Pancreas (tissue), 10 donors: Measurements from ENCODE around the gene MOB1B. TPM values are rescaled to one million over a fixed set of nuclear protein-coding genes. Genes with fewer than 3 reads are reported as not detected.

Experiments
- ATAC-seq, 4 donors: fragments of 200-7000 bp; cut with Tn5 transposase; one replicate each; pipeline versions ENCODE4 v1.8.0 to v1.9.1; 2020; ENCODE audit warnings: mild to moderate bottlenecking in 4 of 4, moderate library complexity in 4 of 4
- DNase-seq, 6 donors: peaks; one replicate each; pipeline ENCODE4 v3.0.0-alpha.2; 2020
- FAIRE-seq: peaks from 2 replicates; lab custom pipeline; 2012; peaks lifted over from hg19 to GRCh38; lab: Jason Lieb, UNC
- H3K27ac ChIP-seq, 4 donors: fragments of 200-600 bp; sonication (generic); 1 replicate in 3 of 4; 2 replicates in 1 of 4; pipeline versions ENCODE4 v1.5.0 to v1.8.0; 2020
- H3K27me3 ChIP-seq, 4 donors: fragments of 200-600 bp; one replicate each; pipeline ENCODE4 v1.8.0; 2021
- H3K36me3 ChIP-seq, 3 donors: fragments of 200-600 bp; sonication (generic) in 1 of 3; one replicate each; pipeline versions ENCODE4 v1.5.0 to v1.8.0; 2020 to 2021
- H3K4me1 ChIP-seq, 3 donors: fragments of 200-600 bp; one replicate each; pipeline ENCODE4 v1.8.0; 2021
- H3K4me3 ChIP-seq, 4 donors: fragments of 200-600 bp; sonication (generic) in 2 of 4; one replicate each; pipeline versions ENCODE4 v1.5.0 to v1.8.0; 2020 to 2021
- H3K9me3 ChIP-seq, 4 donors: fragments of 200-600 bp; one replicate each; pipeline ENCODE4 v1.8.0; 2021
- CTCF ChIP-seq, 4 donors: fragments of 200-600 bp; sonication (generic) in 3 of 4; IDR thresholded peaks; one replicate each; pipeline versions ENCODE4 v1.5.0 to v1.8.0; 2021; ENCODE audit warnings: antibody characterized with exemption in 4 of 4
- WGBS, 2 donors: extraction: QIAGEN DNeasy Blood & Tissue Kit; methylation state at CpG; one replicate each; pipeline ENCODE4 v1.1.7; 2013; 5-methylcytosine and 5-hydroxymethylcytosine counted together
- intact Hi-C, 3 donors: fragments of 100-400 bp; cut with DNase I; formaldehyde crosslinking; loops; one replicate each; pipeline versions ENCODE4 v1.11.1 to v1.14.2; 2022
- polyA plus RNA-seq, 2 donors: library from polyadenylated mRNA; stranded (reverse); fragments of 200-250 nt; gene quantifications; one replicate each; pipeline ENCODE4 v1.2.3, GENCODE V29; 2013
- total RNA-seq, 6 donors: library from RNA; stranded (reverse); fragmentation: NEBNext Ultra II Directional in 4 of 6; extraction: Animal tissue kit (Norgen Biotek cat#: 25700) in 4 of 6; gene quantifications; one replicate each; pipeline versions ENCODE4 v1.2.1 to v1.2.4, GENCODE V29; 2021 to 2023
- donor health status: healthy with polysubstance abuse.
- donor health status: DM: no; HTN: no; CAD: no; lungs with moderate emphysema.
- donor health status: DM: no; HTN: no; CAD: no.
- donor health status: control.
- donor health status: control.
- donor health status: Bipolar disorder and iron deficiency.
- donor health status: DM: yes; HTN: yes; CAD: no.
- donor health status: DM: no; HTN: no; CAD: no.
- donor health status: DM: no; HTN: no; CAD: no.
- donor health status: DM: yes; HTN: yes; CAD: no.

Gene MOB1B
- total and polyA plus RNA-seq, 8 donors = 3.6 to 15.6 (median 9.4) TPM

DNA sequence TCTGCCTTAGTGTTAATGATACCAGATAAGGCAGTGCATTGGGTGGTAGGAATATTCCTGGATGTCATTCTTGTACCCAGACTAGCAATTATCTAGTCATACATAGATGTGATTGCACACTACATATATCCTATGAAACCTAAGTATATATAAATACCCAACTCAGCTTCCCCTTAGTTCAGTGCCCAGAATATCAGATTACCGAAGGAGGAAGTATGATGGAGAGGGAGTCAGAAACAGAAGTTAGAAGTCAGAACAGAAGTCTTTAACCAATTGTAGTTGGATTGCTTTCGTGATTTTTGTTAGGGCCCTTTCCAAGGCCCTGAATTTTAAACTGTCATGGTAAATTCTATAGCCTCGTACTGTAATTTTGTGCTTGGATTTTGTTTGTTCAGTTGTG lies 42.9 kb downstream of the MOB1B start:
- FAIRE-seq = no peak
- intact Hi-C loops = no loop called here
- Histone ChIP-seq H3K4me1 (no peaks in the 10 kb centered on the region), H3K36me3 (no peaks in the 10 kb centered on the region), H3K27me3 (no peaks in the 10 kb centered on the region), H3K4me3 (no peak overlapping the region), H3K27ac (no peak overlapping the region), H3K9me3 (no peaks in the 10 kb centered on the region)
- 61 to 62% methylated on average over 3 of the region's 3 CpGs for WGBS, 2 donors
- ATAC-seq = peak in 2 of 4 donors; percentile 49 to 56
- no peak for DNase-seq
- TF ChIP-seq CTCF (IDR thresholded peaks at IDR 0.05) = no peak

- TF ChIP-seq CTCF (IDR thresholded peaks at IDR 0.05) = no peak
- H3K4me3 ChIP-seq = no peak overlapping the region
- no peaks in the 10 kb centered on the region for H3K36me3 ChIP-seq
- DNase-seq (no peak), ATAC-seq (no peak), FAIRE-seq (no peak)
- H3K4me1 ChIP-seq = no peaks in the 10 kb centered on the region
- no peaks in the 10 kb centered on the region for H3K27me3 ChIP-seq
- WGBS, 2 donors = 92 to 93% methylated on average over 3 of the region's 3 CpGs
- H3K9me3 ChIP-seq = no peaks in the 10 kb centered on the region
- H3K27ac ChIP-seq = no peak overlapping the region
- intact Hi-C loops = no loop called here
These were observed 43.4 kb downstream of the MOB1B start for GRCh38 chr4:70945452-70946055.

DNA sequence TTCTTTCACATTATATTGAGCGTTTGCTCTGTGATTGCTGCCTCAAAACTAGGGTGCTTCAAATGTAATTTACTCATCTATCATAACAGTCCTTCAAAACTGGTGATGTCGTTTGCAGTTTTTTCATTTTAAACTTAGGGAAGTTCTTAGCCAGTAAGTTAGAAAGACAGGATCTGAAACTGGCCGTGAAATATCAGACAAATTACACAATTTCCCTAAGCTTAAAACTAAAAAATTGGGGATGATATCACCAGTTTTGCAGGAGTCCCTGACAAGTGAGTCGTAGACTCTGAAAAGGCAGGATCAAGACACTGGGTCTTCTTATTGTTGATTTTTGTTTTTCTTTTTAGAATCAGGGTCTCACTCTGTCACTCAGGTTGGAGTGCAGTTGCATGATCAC lies 44.8 kb downstream of the MOB1B start:
- ATAC-seq (no peak), FAIRE-seq (no peak), DNase-seq (no peak)
- no peak overlapping the region for H3K27ac ChIP-seq
- H3K27me3 ChIP-seq = no peaks in the 10 kb centered on the region
- WGBS, 2 donors = 91 to 95% methylated on average over 4 of the region's 4 CpGs
- no peaks in the 10 kb centered on the region for H3K9me3 ChIP-seq
- H3K36me3 ChIP-seq = no peaks in the 10 kb centered on the region
- intact Hi-C loops = no loop called here
- no peak overlapping the region for H3K4me3 ChIP-seq
- no peak for TF ChIP-seq CTCF (IDR thresholded peaks at IDR 0.05)
- no peaks in the 10 kb centered on the region for H3K4me1 ChIP-seq

- Histone ChIP-seq H3K27ac (no peak overlapping the region), H3K9me3 (no peaks in the 10 kb centered on the region), H3K4me3 (no peak overlapping the region), H3K36me3 (no peaks in the 10 kb centered on the region), H3K4me1 (no peaks in the 10 kb centered on the region), H3K27me3 (no peaks in the 10 kb centered on the region)
- no peak for DNase-seq
- TF ChIP-seq CTCF (IDR thresholded peaks at IDR 0.05) = no peak
- 35 to 65% methylated on average over 5 of the region's 5 CpGs for WGBS, 2 donors
- FAIRE-seq = no peak
- peak in 2 of 4 donors; percentile 41 to 50 for ATAC-seq
- intact Hi-C loops = no loop called here
These were observed 46.6 kb downstream of the MOB1B start for GRCh38 chr4:70948665-70949260.

DNA sequence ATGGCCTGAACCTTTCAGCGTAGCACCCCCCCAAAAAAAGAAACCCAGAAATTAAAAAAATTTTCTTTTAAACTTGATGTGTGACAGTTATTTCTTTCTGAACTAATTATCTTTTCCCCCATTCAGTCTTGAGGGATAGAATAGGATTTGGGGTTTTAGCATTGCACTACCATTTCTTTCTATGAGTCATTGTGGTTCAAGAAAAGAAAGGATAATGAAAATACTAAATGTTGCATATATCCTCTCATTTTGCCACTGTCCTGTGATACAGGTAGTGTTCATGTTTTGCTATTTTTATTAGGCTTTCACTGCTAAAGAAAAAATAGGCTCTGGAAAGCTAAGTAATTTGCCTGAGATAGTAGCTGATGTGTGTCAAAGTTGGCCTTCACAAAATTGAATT lies 51.9 kb downstream of the MOB1B start:
- no peak overlapping the region for H3K27ac ChIP-seq
- ATAC-seq = no peak

More for the DNA sequence above, 51.9 kb downstream of the MOB1B start:
- no peak for DNase-seq
- Histone ChIP-seq H3K9me3 (no peaks in the 10 kb centered on the region), H3K4me3 (no peak overlapping the region), H3K27me3 (no peaks in the 10 kb centered on the region), H3K4me1 (no peaks in the 10 kb centered on the region), H3K36me3 (no peaks in the 10 kb centered on the region)
- 98 to 100% methylated on average over 1 of the region's 1 CpG for WGBS, 2 donors
- no peak for TF ChIP-seq CTCF (IDR thresholded peaks at IDR 0.05)
- intact Hi-C loops = no loop called here
- no peak for FAIRE-seq
